Peyer's patch (tissue), 4 donors: ENCODE measurements around the gene OR9A2. TPM values are rescaled to one million over a fixed set of nuclear protein-coding genes. Genes with fewer than 3 reads are reported as not detected.
A peak's percentile ranks its signal among the peaks of the same experiment; 100 is the strongest.

Experiments
- DNase-seq, 3 donors: peaks; one replicate each; pipeline ENCODE4 v3.0.0-alpha.2; 2017 to 2019
- H3K27ac ChIP-seq, 4 donors: fragments of 200-600 bp; sonication (generic); one replicate each; pipeline ENCODE4 v1.5.1; 2016 to 2019
- H3K27me3 ChIP-seq, 2 donors: fragments of 200-600 bp; sonication (generic); one replicate each; pipeline ENCODE4 v1.5.1; 2019
- H3K36me3 ChIP-seq, 3 donors: fragments of 200-600 bp; sonication (generic); one replicate each; pipeline ENCODE4 v1.5.1; 2016 to 2019
- H3K4me1 ChIP-seq, 4 donors: fragments of 200-600 bp; sonication (generic); one replicate each; pipeline ENCODE4 v1.5.1; 2016 to 2019
- H3K4me3 ChIP-seq, 4 donors: fragments of 200-600 bp; sonication (generic); 1 replicate in 3 of 4; 2 replicates in 1 of 4; pipeline ENCODE4 v1.5.1; 2016 to 2019; ENCODE audit warnings: mild to moderate bottlenecking in 1 of 4
- H3K9me3 ChIP-seq, 4 donors: fragments of 200-600 bp; sonication (generic); one replicate each; pipeline ENCODE4 v1.5.1; 2016 to 2019; ENCODE audit warnings: mild to moderate bottlenecking in 1 of 4
- POLR2A ChIP-seq, 2 donors: fragments of 450-650 bp; IDR thresholded peaks; one replicate each; pipeline ENCODE4 v1.5.1; 2017; ENCODE audit warnings: antibody characterized with exemption in 2 of 2, mild to moderate bottlenecking in 2 of 2, moderate library complexity in 2 of 2
- total RNA-seq, 4 donors: library from RNA; depleted of rRNA; stranded (reverse); fragments of >200 nt; gene quantifications; one replicate each; pipeline ENCODE4 v1.1.0, GENCODE V29; 2016
- TF ChIP-seq, protein P1 (sequence below), 6 experiments: fragments of 450-650 bp in 4 of 6; fragments of 200-600 bp in 2 of 6; sonication (generic) in 1 of 6; IDR thresholded peaks; one replicate each; pipeline ENCODE4 v1.5.1; 2017 to 2019; ENCODE audit warnings: antibody characterized with exemption in 6 of 6, mild to moderate bottlenecking in 3 of 6, moderate library complexity in 1 of 6

The OR9A2 gene
- total RNA-seq, 4 donors from 2014 or later, result not detected

DNA sequence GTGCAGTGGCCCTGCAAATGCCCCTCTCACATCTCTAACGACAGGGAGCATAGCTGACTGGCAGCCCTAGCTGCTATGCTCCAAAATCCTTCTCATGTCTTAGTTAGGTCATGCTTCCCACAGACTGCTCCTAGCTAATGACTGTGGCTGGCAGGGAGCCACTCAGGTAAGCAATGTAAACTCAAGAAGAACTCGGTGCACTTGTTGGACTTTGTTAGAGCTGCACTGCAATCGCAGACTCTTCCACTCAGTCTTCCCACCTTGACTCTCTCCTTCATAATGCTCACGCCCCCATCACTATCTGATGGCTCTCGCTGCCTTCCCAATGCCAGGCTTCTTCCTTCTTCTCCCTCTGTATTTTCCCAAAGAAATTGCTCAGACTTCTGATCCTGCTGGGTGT, 24.0 kb downstream of the OR9A2 start:
- TF ChIP-seq, protein P1, sequence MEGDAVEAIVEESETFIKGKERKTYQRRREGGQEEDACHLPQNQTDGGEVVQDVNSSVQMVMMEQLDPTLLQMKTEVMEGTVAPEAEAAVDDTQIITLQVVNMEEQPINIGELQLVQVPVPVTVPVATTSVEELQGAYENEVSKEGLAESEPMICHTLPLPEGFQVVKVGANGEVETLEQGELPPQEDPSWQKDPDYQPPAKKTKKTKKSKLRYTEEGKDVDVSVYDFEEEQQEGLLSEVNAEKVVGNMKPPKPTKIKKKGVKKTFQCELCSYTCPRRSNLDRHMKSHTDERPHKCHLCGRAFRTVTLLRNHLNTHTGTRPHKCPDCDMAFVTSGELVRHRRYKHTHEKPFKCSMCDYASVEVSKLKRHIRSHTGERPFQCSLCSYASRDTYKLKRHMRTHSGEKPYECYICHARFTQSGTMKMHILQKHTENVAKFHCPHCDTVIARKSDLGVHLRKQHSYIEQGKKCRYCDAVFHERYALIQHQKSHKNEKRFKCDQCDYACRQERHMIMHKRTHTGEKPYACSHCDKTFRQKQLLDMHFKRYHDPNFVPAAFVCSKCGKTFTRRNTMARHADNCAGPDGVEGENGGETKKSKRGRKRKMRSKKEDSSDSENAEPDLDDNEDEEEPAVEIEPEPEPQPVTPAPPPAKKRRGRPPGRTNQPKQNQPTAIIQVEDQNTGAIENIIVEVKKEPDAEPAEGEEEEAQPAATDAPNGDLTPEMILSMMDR (IDR thresholded peaks at IDR 0.05), result no peak
- no peak for TF ChIP-seq POLR2A (IDR thresholded peaks at IDR 0.05)
- Histone ChIP-seq H3K36me3 (no peaks in the 10 kb centered on the region), H3K27me3 (no peaks in the 10 kb centered on the region), H3K4me3 (peak overlapping the region in 2 of 4 donors; percentile 15 to 22), H3K27ac (no peak overlapping the region), H3K9me3 (no peaks in the 10 kb centered on the region), H3K4me1 (no peaks in the 10 kb centered on the region)
- DNase-seq, result peak in 1 of 3 donors; percentile 57

DNA sequence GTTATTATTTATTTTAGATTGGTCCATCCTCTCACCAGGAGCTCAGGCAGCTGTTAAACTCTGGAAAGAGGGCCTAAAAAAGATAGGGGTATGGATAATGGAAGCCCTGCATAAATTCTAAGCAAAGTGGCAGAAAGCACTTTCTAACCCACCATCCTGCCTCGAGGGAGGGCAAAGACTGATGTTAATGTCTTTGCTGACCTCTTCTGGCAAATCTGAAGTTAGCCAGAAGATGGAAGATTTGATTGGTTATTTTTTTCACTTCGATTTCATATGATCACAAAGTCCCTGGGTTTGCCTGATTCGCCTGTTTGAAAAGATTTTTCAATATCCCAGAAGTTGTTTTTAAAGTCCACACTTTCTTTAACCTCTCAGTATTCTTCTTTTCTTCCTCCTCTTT, 24.8 kb downstream of the OR9A2 start:
- H3K27ac ChIP-seq, result no peak overlapping the region
- no peaks in the 10 kb centered on the region for H3K36me3 ChIP-seq
- DNase-seq, result no peak
- TF ChIP-seq POLR2A (IDR thresholded peaks at IDR 0.05), result no peak
- TF ChIP-seq, protein P1 (IDR thresholded peaks at IDR 0.05), result no peak
- no peak overlapping the region for H3K4me3 ChIP-seq
- H3K4me1 ChIP-seq, result no peaks in the 10 kb centered on the region
- no peaks in the 10 kb centered on the region for H3K9me3 ChIP-seq
- H3K27me3 ChIP-seq, result no peaks in the 10 kb centered on the region

DNA sequence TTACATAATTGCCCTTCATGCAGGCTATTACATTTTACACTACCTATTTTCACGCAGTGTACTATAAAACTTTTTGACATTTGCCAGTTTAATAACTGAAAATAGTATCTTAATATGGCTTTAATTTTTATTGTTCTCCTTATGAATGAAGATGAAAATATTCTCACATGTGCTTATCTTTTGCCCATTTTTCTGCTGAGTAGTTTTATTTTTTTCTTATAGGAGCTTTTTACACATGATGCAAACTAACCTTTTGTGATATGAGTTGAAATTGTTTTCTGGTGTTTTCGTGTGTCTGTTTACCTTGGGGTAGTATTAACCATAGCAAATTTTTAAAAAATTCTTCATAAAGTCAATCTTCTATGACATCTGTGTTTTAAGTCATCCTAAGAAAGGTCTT, 26.3 kb downstream of the OR9A2 start:
- no peak for DNase-seq
- H3K4me3 ChIP-seq, result no peak overlapping the region
- no peaks in the 10 kb centered on the region for H3K27me3 ChIP-seq
- no peaks in the 10 kb centered on the region for H3K4me1 ChIP-seq
- H3K9me3 ChIP-seq, result no peaks in the 10 kb centered on the region
- no peak for TF ChIP-seq POLR2A (IDR thresholded peaks at IDR 0.05)
- TF ChIP-seq, protein P1 (IDR thresholded peaks at IDR 0.05), result no peak
- H3K36me3 ChIP-seq, result no peaks in the 10 kb centered on the region
- no peak overlapping the region for H3K27ac ChIP-seq

DNA sequence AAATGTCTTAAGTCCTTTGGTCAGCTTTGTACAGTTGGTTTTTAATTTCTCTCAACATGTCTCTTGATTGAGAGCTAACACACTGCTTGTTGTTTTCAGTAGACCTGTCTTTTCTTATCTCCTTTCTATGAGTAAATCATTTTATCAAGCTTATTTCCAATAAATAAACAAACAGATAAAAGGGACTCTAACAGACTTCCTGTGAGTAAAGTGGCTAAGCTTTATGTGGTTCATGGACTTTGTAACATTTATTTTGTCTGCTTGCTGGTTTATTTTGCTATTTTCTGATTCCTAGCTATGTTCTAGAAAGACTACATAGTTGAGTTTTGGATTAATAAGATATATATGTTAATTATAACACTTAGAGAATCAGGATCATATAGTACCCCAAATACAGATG, 27.1 kb downstream of the OR9A2 start:
- TF ChIP-seq, protein P1 (IDR thresholded peaks at IDR 0.05), result no peak
- TF ChIP-seq POLR2A (IDR thresholded peaks at IDR 0.05), result no peak
- no peaks in the 10 kb centered on the region for H3K27me3 ChIP-seq
- no peak for DNase-seq
- no peak overlapping the region for H3K4me3 ChIP-seq
- no peak overlapping the region for H3K27ac ChIP-seq
- H3K4me1 ChIP-seq, result no peaks in the 10 kb centered on the region
- no peaks in the 10 kb centered on the region for H3K9me3 ChIP-seq
- no peaks in the 10 kb centered on the region for H3K36me3 ChIP-seq

DNA sequence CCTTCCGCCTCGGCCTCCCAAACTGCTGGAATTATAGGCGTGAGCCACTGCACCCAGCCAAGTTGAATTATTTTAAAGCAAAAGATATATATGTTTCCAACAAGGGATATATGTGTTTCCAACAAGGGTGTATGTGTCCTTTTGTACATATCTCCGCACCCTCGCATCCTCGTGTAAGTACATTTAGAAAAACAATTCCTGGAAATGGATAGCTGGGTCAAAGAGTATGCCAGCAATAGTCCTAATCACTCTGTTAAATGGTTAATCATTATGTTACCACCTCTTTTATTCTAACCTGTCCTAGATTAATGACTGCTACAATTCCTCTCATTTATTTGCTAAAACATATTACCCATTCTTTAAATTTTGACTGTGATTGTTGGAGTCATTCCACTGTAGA, 28.0 kb downstream of the OR9A2 start:
- Histone ChIP-seq H3K4me1 (no peaks in the 10 kb centered on the region), H3K27me3 (no peaks in the 10 kb centered on the region), H3K9me3 (no peaks in the 10 kb centered on the region), H3K36me3 (no peaks in the 10 kb centered on the region), H3K4me3 (no peak overlapping the region), H3K27ac (no peak overlapping the region)
- DNase-seq, result no peak
- TF ChIP-seq, protein P1 (IDR thresholded peaks at IDR 0.05), result no peak
- no peak for TF ChIP-seq POLR2A (IDR thresholded peaks at IDR 0.05)

DNA sequence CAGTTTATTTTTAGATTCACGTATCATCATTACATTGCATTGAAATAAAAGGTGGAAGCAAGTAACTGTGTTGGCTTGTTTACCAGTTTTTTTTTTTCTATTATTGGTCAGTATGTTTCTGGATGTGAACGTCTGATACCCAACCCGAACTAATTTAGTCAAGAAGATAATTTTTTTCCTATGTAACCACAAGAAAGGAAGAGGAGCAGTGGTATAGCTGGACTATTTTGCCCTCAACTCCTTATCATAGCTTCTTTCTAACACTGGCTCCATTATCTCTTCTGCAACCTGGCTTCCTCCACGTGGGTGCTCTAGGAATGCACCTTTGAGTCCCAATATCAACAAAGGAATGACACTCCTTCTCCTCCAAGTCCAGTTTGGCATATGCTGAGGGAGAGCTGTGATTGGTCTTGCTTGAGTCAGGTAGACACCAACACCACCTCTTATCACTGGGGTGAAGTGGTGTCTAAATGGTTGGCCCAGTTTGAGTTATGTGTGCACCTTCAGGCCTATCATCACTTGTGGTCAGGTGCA, 29.4 kb downstream of the OR9A2 start:
- DNase-seq, result no peak

More for the DNA sequence above, 29.4 kb downstream of the OR9A2 start:
- TF ChIP-seq, protein P1 (IDR thresholded peaks at IDR 0.05), result no peak
- TF ChIP-seq POLR2A (IDR thresholded peaks at IDR 0.05), result no peak
- Histone ChIP-seq H3K27ac (no peak overlapping the region), H3K27me3 (no peaks in the 10 kb centered on the region), H3K36me3 (no peaks in the 10 kb centered on the region), H3K4me1 (no peaks in the 10 kb centered on the region), H3K4me3 (no peak overlapping the region), H3K9me3 (no peaks in the 10 kb centered on the region)
